Trophoblast cell (in vitro differentiated cells and primary cell): ENCODE measurements around the gene CHRD.

Source experiments
- DNase-seq, 2 donors: peaks; one replicate each; pipeline ENCODE4 v3.0.0-alpha.2; 2016
- H2AFZ ChIP-seq: 2 replicates; pipeline ENCODE4 v1.6.1; 2013; ENCODE audit warnings: low read length, moderate library complexity, mild to moderate bottlenecking; ENCODE audit not compliant: insufficient read depth, poor library complexity
- H2AK5ac ChIP-seq: 2 replicates; pipeline ENCODE4 v1.6.1; 2013; ENCODE audit warnings: mild to moderate bottlenecking, low read length
- H2BK120ac ChIP-seq: 2 replicates; pipeline ENCODE4 v1.6.1; 2013; ENCODE audit warnings: low read length, mild to moderate bottlenecking, moderate library complexity; ENCODE audit not compliant: insufficient read depth, poor library complexity
- H2BK12ac ChIP-seq: 2 replicates; pipeline ENCODE4 v1.6.1; 2013; ENCODE audit warnings: mild to moderate bottlenecking, low read length, moderate library complexity
- H2BK5ac ChIP-seq: 2 replicates; pipeline ENCODE4 v1.6.1; 2013; ENCODE audit warnings: low read length, low read depth, moderate library complexity, mild to moderate bottlenecking; ENCODE audit not compliant: poor library complexity
- H3K14ac ChIP-seq: 2 replicates; pipeline ENCODE4 v1.6.1; 2013; ENCODE audit warnings: mild to moderate bottlenecking, low read length
- H3K18ac ChIP-seq: 2 replicates; pipeline ENCODE4 v1.6.1; 2013; ENCODE audit warnings: mild to moderate bottlenecking, low read length
- H3K23ac ChIP-seq: 2 replicates; pipeline ENCODE4 v1.6.1; 2013; ENCODE audit warnings: low read length
- H3K27ac ChIP-seq: 2 replicates; pipeline ENCODE4 v1.5.1; 2013; ENCODE audit warnings: low read depth, mild to moderate bottlenecking, inconsistent platforms, low read length, moderate library complexity
- H3K27me3 ChIP-seq: 2 replicates; pipeline ENCODE4 v1.6.1; 2013; ENCODE audit warnings: inconsistent platforms, mild to moderate bottlenecking, low read length, moderate library complexity; ENCODE audit not compliant: insufficient read depth
- H3K36me3 ChIP-seq, 2 experiments: 1 replicate in 1 of 2; 2 replicates in 1 of 2; pipeline ENCODE4 v1.6.1; 2013; ENCODE audit warnings: low read length in 2 of 2, mild to moderate bottlenecking in 2 of 2, moderate library complexity in 1 of 2; ENCODE audit not compliant: insufficient read depth in 2 of 2, control insufficient read depth in 1 of 2
- H3K4ac ChIP-seq: 2 replicates; pipeline ENCODE4 v1.6.1; 2013; ENCODE audit warnings: low read depth, mild to moderate bottlenecking, low read length, moderate library complexity
- H3K4me1 ChIP-seq, 2 experiments: 1 replicate in 1 of 2; 2 replicates in 1 of 2; pipeline ENCODE4 v1.6.1; 2013; ENCODE audit warnings: low read length in 2 of 2, mild to moderate bottlenecking in 2 of 2, moderate library complexity in 1 of 2; ENCODE audit not compliant: insufficient read depth in 2 of 2, control insufficient read depth in 1 of 2
- H3K4me2 ChIP-seq: 2 replicates; pipeline ENCODE4 v1.6.1; 2013; ENCODE audit warnings: inconsistent platforms, mild to moderate bottlenecking, low read length, moderate library complexity
- H3K4me3 ChIP-seq: 2 replicates; pipeline ENCODE4 v1.5.1; 2013; ENCODE audit warnings: mild to moderate bottlenecking, low read depth, low read length, inconsistent platforms
- H3K79me1 ChIP-seq: one replicate; pipeline ENCODE4 v1.6.1; 2013; ENCODE audit warnings: low read length
- H3K79me2 ChIP-seq: 2 replicates; pipeline ENCODE4 v1.6.1; 2013; ENCODE audit warnings: low read length, mild to moderate bottlenecking; ENCODE audit not compliant: control insufficient read depth, insufficient read depth, poor library complexity
- H3K9ac ChIP-seq: 2 replicates; pipeline ENCODE4 v1.6.1; 2013; ENCODE audit warnings: mild to moderate bottlenecking, low read length
- H3K9me3 ChIP-seq: 2 replicates; pipeline ENCODE4 v1.6.1; 2013; ENCODE audit warnings: low read depth, mild to moderate bottlenecking, control low read depth, inconsistent platforms, low read length; ENCODE audit not compliant: insufficient read depth
- H4K12ac ChIP-seq: 2 replicates; pipeline ENCODE4 v1.6.1; 2013; ENCODE audit warnings: low read depth, mild to moderate bottlenecking, low read length, moderate library complexity
- H4K8ac ChIP-seq: 2 replicates; pipeline ENCODE4 v1.6.1; 2013; ENCODE audit warnings: low read depth, mild to moderate bottlenecking, low read length, moderate library complexity
- H4K91ac ChIP-seq: one replicate; pipeline ENCODE4 v1.6.1; 2013; ENCODE audit warnings: low read depth, mild to moderate bottlenecking, low read length, moderate library complexity
- WGBS: extraction: QIAGEN DNeasy Blood & Tissue Kit; methylation state at CpG from one replicate; pipeline ENCODE4 v1.1.7; 2013; ENCODE audit warnings: missing lambda C conversion rate; ENCODE audit not compliant: insufficient read length, insufficient coverage; ENCODE audit errors: extremely low coverage; 5-methylcytosine and 5-hydroxymethylcytosine counted together

Gene CHRD

GRCh38 chr3:184345317-184346144 is 34.3 kb upstream of the CHRD start:
- Histone ChIP-seq H3K36me3 (peaks cover 21 to 28% of the 10 kb centered on the region in 2 experiments), H3K27me3 (no peaks in the 10 kb centered on the region), H4K12ac (no peak overlapping the region), H3K79me2 (no peaks in the 10 kb centered on the region), H2AK5ac (no peak overlapping the region), H3K18ac (no peak overlapping the region), H2BK12ac (no peak overlapping the region), H3K79me1 (no peaks in the 10 kb centered on the region), H3K4me1 (no peaks in the 10 kb centered on the region), H2BK5ac (no peak overlapping the region), H3K9ac (no peak overlapping the region), H3K23ac (no peak overlapping the region), H4K91ac (no peak overlapping the region), H3K4me2 (no peak overlapping the region), H2BK120ac (no peak overlapping the region), H3K9me3 (no peaks in the 10 kb centered on the region), H3K27ac (no peak overlapping the region), H3K14ac (no peak overlapping the region), H3K4ac (no peak overlapping the region), H2AFZ (no peak overlapping the region), H4K8ac (no peak overlapping the region), H3K4me3 (no peak overlapping the region)
- no CpG with 5 or more reads among the region's 14 CpGs for whole genome bisulfite sequencing
- peak; percentile 44 to 64 for DNase-seq

- no peak overlapping the region for H3K9ac ChIP-seq
- peaks cover 24 to 29% of the 10 kb centered on the region in 2 experiments for H3K36me3 ChIP-seq
- no peak overlapping the region for H3K23ac ChIP-seq
- no peak overlapping the region for H4K12ac ChIP-seq
- H3K79me2 ChIP-seq: no peaks in the 10 kb centered on the region
- no peak overlapping the region for H2AFZ ChIP-seq
- no peak overlapping the region for H3K4me3 ChIP-seq
- no peak overlapping the region for H3K14ac ChIP-seq
- no peak overlapping the region for H2BK5ac ChIP-seq
- H4K8ac ChIP-seq: no peak overlapping the region
- no peaks in the 10 kb centered on the region for H3K27me3 ChIP-seq
- no peak overlapping the region for H3K4me2 ChIP-seq
- H4K91ac ChIP-seq: no peak overlapping the region
- WGBS: no CpG with 5 or more reads among the region's 20 CpGs
- no peak overlapping the region for H2BK120ac ChIP-seq
- H3K79me1 ChIP-seq: no peaks in the 10 kb centered on the region
- no peak overlapping the region for H2AK5ac ChIP-seq
- H2BK12ac ChIP-seq: no peak overlapping the region
- no peak overlapping the region for H3K27ac ChIP-seq
- no peaks in the 10 kb centered on the region for H3K4me1 ChIP-seq
- H3K18ac ChIP-seq: no peak overlapping the region
- no peak overlapping the region for H3K4ac ChIP-seq
- DNase-seq: no peak
- H3K9me3 ChIP-seq: no peaks in the 10 kb centered on the region
Measured at GRCh38 chr3:184346480-184347190, 33.2 kb upstream of the CHRD start.

- Histone ChIP-seq H4K8ac (no peak overlapping the region), H3K14ac (no peak overlapping the region), H2BK120ac (no peak overlapping the region), H4K12ac (no peak overlapping the region), H3K27ac (no peak overlapping the region), H3K4me1 (no peaks in the 10 kb centered on the region), H3K4ac (no peak overlapping the region), H3K9me3 (no peaks in the 10 kb centered on the region), H3K4me2 (no peak overlapping the region), H3K27me3 (no peaks in the 10 kb centered on the region), H3K18ac (no peak overlapping the region), H3K79me1 (no peaks in the 10 kb centered on the region), H2AFZ (no peak overlapping the region), H2AK5ac (no peak overlapping the region), H3K9ac (no peak overlapping the region), H3K36me3 (peaks cover 25 to 34% of the 10 kb centered on the region in 2 experiments), H2BK12ac (no peak overlapping the region), H3K4me3 (no peak overlapping the region), H2BK5ac (no peak overlapping the region), H3K23ac (no peak overlapping the region), H3K79me2 (no peaks in the 10 kb centered on the region), H4K91ac (no peak overlapping the region)
- DNase-seq: no peak
- whole genome bisulfite sequencing: no CpG with 5 or more reads among the region's 12 CpGs
Measured at GRCh38 chr3:184347321-184348056, 32.4 kb upstream of the CHRD start.

GRCh38 chr3:184348057-184348382 is 31.8 kb upstream of the CHRD start:
- no peaks in the 10 kb centered on the region for H3K27me3 ChIP-seq
- no peak overlapping the region for H4K91ac ChIP-seq
- no peak overlapping the region for H2BK12ac ChIP-seq
- H2BK5ac ChIP-seq: no peak overlapping the region
- H3K4me3 ChIP-seq: no peak overlapping the region
- no CpG with 5 or more reads among the region's 4 CpGs for WGBS
- H3K79me2 ChIP-seq: no peaks in the 10 kb centered on the region
- H3K23ac ChIP-seq: no peak overlapping the region
- no peak overlapping the region for H3K4ac ChIP-seq
- no peak overlapping the region for H4K8ac ChIP-seq
- no peaks in the 10 kb centered on the region for H3K4me1 ChIP-seq
- no peaks in the 10 kb centered on the region for H3K9me3 ChIP-seq
- H3K79me1 ChIP-seq: no peaks in the 10 kb centered on the region
- H3K4me2 ChIP-seq: no peak overlapping the region
- H4K12ac ChIP-seq: no peak overlapping the region
- no peak overlapping the region for H2AFZ ChIP-seq
- no peak overlapping the region for H3K27ac ChIP-seq
- H3K36me3 ChIP-seq: peaks cover 22 to 32% of the 10 kb centered on the region in 2 experiments
- H2BK120ac ChIP-seq: no peak overlapping the region
- H2AK5ac ChIP-seq: no peak overlapping the region
- H3K14ac ChIP-seq: no peak overlapping the region
- DNase-seq: no peak
- H3K9ac ChIP-seq: no peak overlapping the region
- H3K18ac ChIP-seq: no peak overlapping the region
